SK-N-SH (cell line): Measurements from ENCODE around the gene KRT72. TPM values are rescaled to one million over a fixed set of nuclear protein-coding genes. Genes with fewer than 3 reads are reported as not detected.
"Not testable (repeated sequence)": the region's sequence is repeated elsewhere in the genome, so short reads cannot be mapped to it uniquely, and the experiment has no call there.

Experiments
- CTCF ChIA-PET: fragments of 300-600, 350-600 bp; formaldehyde crosslinking; extraction: SDS; loops from one replicate; lab custom pipeline; 2021; lab: Yijun Ruan, JAX
- POLR2A ChIA-PET: fragments of 350-600 bp; sonication (Branson Sonifier 250); formaldehyde crosslinking; extraction: SDS; loops from one replicate; lab custom pipeline; 2020; ENCODE audit warnings: antibody characterized with exemption, inconsistent platforms; lab: Yijun Ruan, JAX
- DNase-seq: peaks from one replicate; pipeline ENCODE4 v3.0.0; 2012
- H2AFZ ChIP-seq: fragments of 200-600 bp; sonication (generic); 2 replicates; pipeline ENCODE4 v1.8.1; 2016; ENCODE audit warnings: antibody characterized with exemption, mild to moderate bottlenecking, low read depth
- H3F3A ChIP-seq: fragments of 200-600 bp; sonication (generic); replicated peaks from 2 replicates; pipeline ENCODE3; 2016; ENCODE audit warnings: antibody characterized with exemption, mild to moderate bottlenecking; ENCODE audit not compliant: insufficient read depth
- H3K27ac ChIP-seq, 2 experiments: fragments of 200-500 bp in 1 of 2; fragments of 200-600 bp in 1 of 2; sonication (Bioruptor generic) in 1 of 2; sonication (generic), shearing (Covaris generic) in 1 of 2; 2 replicates each; pipeline versions ENCODE4 v1.5.1 to v1.6.1; 2014 to 2016; ENCODE audit warnings: low read depth in 2 of 2, inconsistent platforms in 1 of 2, low read length in 1 of 2, mild to moderate bottlenecking in 1 of 2, mixed read lengths in 1 of 2
- H3K27me3 ChIP-seq: fragments of 200-600 bp; sonication (generic), shearing (Covaris generic); 2 replicates; pipeline ENCODE4 v1.6.1; 2016; ENCODE audit warnings: mixed run types; ENCODE audit not compliant: insufficient read depth
- H3K36me3 ChIP-seq, 2 experiments: fragments of 200-500 bp in 1 of 2; fragments of 200-600 bp in 1 of 2; sonication (Bioruptor generic) in 1 of 2; sonication (generic) in 1 of 2; replicated peaks in 1 of 2; 2 replicates each; pipeline versions ENCODE3 to v1.5.1; 2014 to 2016; ENCODE audit warnings: low read length in 1 of 2, mild to moderate bottlenecking in 1 of 2; ENCODE audit not compliant: insufficient read depth in 2 of 2, control insufficient read depth in 1 of 2
- H3K4me1 ChIP-seq, 2 experiments: fragments of 200-500 bp in 1 of 2; fragments of 200-600 bp in 1 of 2; sonication (Bioruptor generic) in 1 of 2; sonication (generic), shearing (Covaris generic) in 1 of 2; 2 replicates each; pipeline versions ENCODE4 v1.5.1 to v1.6.1; 2014 to 2016; ENCODE audit warnings: low read depth in 1 of 2, low read length in 1 of 2, mixed run types in 1 of 2; ENCODE audit not compliant: insufficient read depth in 2 of 2, control insufficient read depth in 1 of 2
- H3K4me2 ChIP-seq: fragments of 200-600 bp; sonication (generic), shearing (Covaris generic); 2 replicates; pipeline ENCODE4 v1.6.1; 2017; ENCODE audit warnings: mixed run types
- H3K4me3 ChIP-seq, 2 experiments: fragments of 200-500 bp in 1 of 2; fragments of 200-600 bp in 1 of 2; sonication (Bioruptor generic) in 1 of 2; sonication (generic), shearing (Covaris generic) in 1 of 2; 2 replicates each; pipeline versions ENCODE4 v1.5.1 to v1.8.1; 2014 to 2016; ENCODE audit warnings: low read depth in 2 of 2, inconsistent platforms in 1 of 2, low read length in 1 of 2, mild to moderate bottlenecking in 1 of 2, mixed read lengths in 1 of 2, moderate library complexity in 1 of 2
- H3K79me2 ChIP-seq: fragments of 200-600 bp; sonication (generic); 2 replicates; pipeline ENCODE4 v1.8.1; 2017; ENCODE audit warnings: mild to moderate bottlenecking; ENCODE audit not compliant: insufficient read depth
- H3K9ac ChIP-seq: fragments of 200-600 bp; sonication (generic); 2 replicates; pipeline ENCODE4 v1.6.1; 2017; ENCODE audit warnings: mixed run types
- H3K9me2 ChIP-seq: fragments of 200-600 bp; sonication (generic); 2 replicates; pipeline ENCODE4 v1.6.1; 2017; ENCODE audit warnings: mixed run types
- H3K9me3 ChIP-seq: fragments of 200-600 bp; sonication (generic); 2 replicates; pipeline ENCODE4 v1.6.1; 2017; ENCODE audit warnings: mixed run types, mild to moderate bottlenecking, moderate library complexity
- H4K20me1 ChIP-seq: fragments of 200-600 bp; sonication (generic); 2 replicates; pipeline ENCODE4 v1.6.1; 2017; ENCODE audit warnings: mild to moderate bottlenecking, mixed run types; ENCODE audit not compliant: insufficient read depth
- CHD2 ChIP-seq: fragments of 150-350 bp; IDR thresholded peaks from 2 replicates; pipeline ENCODE4 v1.6.1; 2018; ENCODE audit warnings: low read length; ENCODE audit not compliant: partially characterized antibody
- ELF1 ChIP-seq: IDR thresholded peaks from 2 replicates; pipeline ENCODE4 v1.4.0; 2012
- EZH2phosphoT487 ChIP-seq: fragments of 200-600 bp; sonication (generic); IDR thresholded peaks from 2 replicates; pipeline ENCODE4 v1.6.1; 2017; ENCODE audit warnings: low read depth, mixed run types, mild to moderate bottlenecking, antibody characterized with exemption, moderate library complexity, borderline replicate concordance
- FOSL2 ChIP-seq: IDR thresholded peaks from 2 replicates; pipeline ENCODE4 v1.4.0; 2012; ENCODE audit warnings: low read depth, mild to moderate bottlenecking, moderate library complexity, borderline replicate concordance
- FOXJ3 ChIP-seq: sonication (generic); formaldehyde crosslinking; IDR thresholded peaks from 2 replicates; pipeline ENCODE4 v1.5.1; 2020; ENCODE audit warnings: mild to moderate bottlenecking, missing genetic modification reagents
- FOXM1 ChIP-seq: IDR thresholded peaks from 2 replicates; pipeline ENCODE4 v1.4.0; 2012; ENCODE audit warnings: low read depth, mild to moderate bottlenecking
- GABPA ChIP-seq: IDR thresholded peaks from 2 replicates; pipeline ENCODE4 v1.4.0; 2012; ENCODE audit warnings: low read depth, mild to moderate bottlenecking
- NFIC ChIP-seq: IDR thresholded peaks from 2 replicates; pipeline ENCODE4 v1.4.0; 2012; ENCODE audit warnings: borderline replicate concordance
- NRF1 ChIP-seq: IDR thresholded peaks from 2 replicates; pipeline ENCODE4 v1.6.1; 2012; ENCODE audit warnings: low read depth, mild to moderate bottlenecking, low read length
- POLR2AphosphoS5 ChIP-seq: IDR thresholded peaks from 2 replicates; pipeline ENCODE4 v1.6.1; 2012; ENCODE audit warnings: low read depth, low read length
- RAD21 ChIP-seq: IDR thresholded peaks from 2 replicates; pipeline ENCODE4 v1.6.1; 2012; ENCODE audit warnings: mild to moderate bottlenecking, low read length
- RCOR1 ChIP-seq: fragments of 150-350 bp; IDR thresholded peaks from 2 replicates; pipeline ENCODE4 v1.6.1; 2017; ENCODE audit warnings: antibody characterized with exemption, low read length
- RXRA ChIP-seq: IDR thresholded peaks from 2 replicates; pipeline ENCODE4 v1.4.0; 2012; ENCODE audit warnings: low read depth, mild to moderate bottlenecking, borderline replicate concordance
- SIN3A ChIP-seq: IDR thresholded peaks from 2 replicates; pipeline ENCODE4 v1.6.1; 2012; ENCODE audit warnings: low read depth, mild to moderate bottlenecking, low read length, moderate library complexity, borderline replicate concordance
- SMC3 ChIP-seq: IDR thresholded peaks from 2 replicates; pipeline ENCODE4 v1.6.1; 2012; ENCODE audit warnings: low read depth, low read length, improper control_type of control experiment
- TCF12 ChIP-seq: IDR thresholded peaks from 2 replicates; pipeline ENCODE4 v1.4.0; 2012
- ZBTB33 ChIP-seq: IDR thresholded peaks from 2 replicates; pipeline ENCODE4 v1.4.0; 2012; ENCODE audit warnings: low read depth, borderline replicate concordance
- WGBS: methylation state at CpG from one replicate; pipeline ENCODE4 v1.1.6; 2017; ENCODE audit warnings: low lambda C conversion rate; 5-methylcytosine and 5-hydroxymethylcytosine counted together
- polyA plus RNA-seq, 3 experiments: library from polyadenylated mRNA; depleted of rRNA; stranded (reverse); fragments of >200 nt; gene quantifications; 2 replicates each; pipeline ENCODE4 v1.2.3, GENCODE V29; 2012
- TF ChIP-seq, protein P1 (sequence below): fragments of 150-350 bp; IDR thresholded peaks from 2 replicates; pipeline ENCODE4 v1.6.1; 2017; ENCODE audit warnings: antibody characterized with exemption, low read length, low read depth, borderline replicate concordance
- TF ChIP-seq, protein P2 (sequence below): fragments of 150-350 bp; IDR thresholded peaks from 2 replicates; pipeline ENCODE4 v1.6.1; 2016; ENCODE audit warnings: mild to moderate bottlenecking, low read depth, low read length
- TF ChIP-seq, protein P3 (sequence below): IDR thresholded peaks from 2 replicates; pipeline ENCODE4 v1.6.1; 2012; ENCODE audit warnings: mild to moderate bottlenecking, low read depth, low read length, moderate library complexity

The KRT72 gene
- polyA plus RNA-seq, 1 of the 3 experiments (the other 2 are of a cell fraction), result not detected

- H3K4me3 ChIP-seq, result no peak overlapping the region
- no peaks in the 10 kb centered on the region for H4K20me1 ChIP-seq
- no peak overlapping the region for H3K27ac ChIP-seq
- H3K9me2 ChIP-seq, result no peaks in the 10 kb centered on the region
- H3F3A ChIP-seq, result no peaks in the 10 kb centered on the region
- H3K9me3 ChIP-seq, result no peaks in the 10 kb centered on the region
- H3K79me2 ChIP-seq, result no peaks in the 10 kb centered on the region
- H3K36me3 ChIP-seq, result no peaks in the 10 kb centered on the region
- no peak for DNase-seq
- TF ChIP-seq ELF1, result no peak
- TF ChIP-seq RCOR1, result no peak
- TF ChIP-seq SIN3A, result no peak
- no peak for TF ChIP-seq EZH2phosphoT487
- no peak for TF ChIP-seq FOSL2
- TF ChIP-seq, protein P1, sequence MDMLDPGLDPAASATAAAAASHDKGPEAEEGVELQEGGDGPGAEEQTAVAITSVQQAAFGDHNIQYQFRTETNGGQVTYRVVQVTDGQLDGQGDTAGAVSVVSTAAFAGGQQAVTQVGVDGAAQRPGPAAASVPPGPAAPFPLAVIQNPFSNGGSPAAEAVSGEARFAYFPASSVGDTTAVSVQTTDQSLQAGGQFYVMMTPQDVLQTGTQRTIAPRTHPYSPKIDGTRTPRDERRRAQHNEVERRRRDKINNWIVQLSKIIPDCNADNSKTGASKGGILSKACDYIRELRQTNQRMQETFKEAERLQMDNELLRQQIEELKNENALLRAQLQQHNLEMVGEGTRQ, result no peak
- TF ChIP-seq, protein P2, sequence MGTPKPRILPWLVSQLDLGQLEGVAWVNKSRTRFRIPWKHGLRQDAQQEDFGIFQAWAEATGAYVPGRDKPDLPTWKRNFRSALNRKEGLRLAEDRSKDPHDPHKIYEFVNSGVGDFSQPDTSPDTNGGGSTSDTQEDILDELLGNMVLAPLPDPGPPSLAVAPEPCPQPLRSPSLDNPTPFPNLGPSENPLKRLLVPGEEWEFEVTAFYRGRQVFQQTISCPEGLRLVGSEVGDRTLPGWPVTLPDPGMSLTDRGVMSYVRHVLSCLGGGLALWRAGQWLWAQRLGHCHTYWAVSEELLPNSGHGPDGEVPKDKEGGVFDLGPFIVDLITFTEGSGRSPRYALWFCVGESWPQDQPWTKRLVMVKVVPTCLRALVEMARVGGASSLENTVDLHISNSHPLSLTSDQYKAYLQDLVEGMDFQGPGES, result no peak
- no peak for TF ChIP-seq TCF12
- no peak for TF ChIP-seq POLR2AphosphoS5
- TF ChIP-seq CHD2, result no peak
- no peak for TF ChIP-seq ZBTB33
- no peak for TF ChIP-seq FOXJ3 (CRISPR knock-in tag)
- TF ChIP-seq RAD21, result no peak
- no peak for TF ChIP-seq FOXM1
- TF ChIP-seq GABPA, result no peak
- no peak for TF ChIP-seq NFIC
- TF ChIP-seq SMC3, result no peak
- TF ChIP-seq, protein P3, sequence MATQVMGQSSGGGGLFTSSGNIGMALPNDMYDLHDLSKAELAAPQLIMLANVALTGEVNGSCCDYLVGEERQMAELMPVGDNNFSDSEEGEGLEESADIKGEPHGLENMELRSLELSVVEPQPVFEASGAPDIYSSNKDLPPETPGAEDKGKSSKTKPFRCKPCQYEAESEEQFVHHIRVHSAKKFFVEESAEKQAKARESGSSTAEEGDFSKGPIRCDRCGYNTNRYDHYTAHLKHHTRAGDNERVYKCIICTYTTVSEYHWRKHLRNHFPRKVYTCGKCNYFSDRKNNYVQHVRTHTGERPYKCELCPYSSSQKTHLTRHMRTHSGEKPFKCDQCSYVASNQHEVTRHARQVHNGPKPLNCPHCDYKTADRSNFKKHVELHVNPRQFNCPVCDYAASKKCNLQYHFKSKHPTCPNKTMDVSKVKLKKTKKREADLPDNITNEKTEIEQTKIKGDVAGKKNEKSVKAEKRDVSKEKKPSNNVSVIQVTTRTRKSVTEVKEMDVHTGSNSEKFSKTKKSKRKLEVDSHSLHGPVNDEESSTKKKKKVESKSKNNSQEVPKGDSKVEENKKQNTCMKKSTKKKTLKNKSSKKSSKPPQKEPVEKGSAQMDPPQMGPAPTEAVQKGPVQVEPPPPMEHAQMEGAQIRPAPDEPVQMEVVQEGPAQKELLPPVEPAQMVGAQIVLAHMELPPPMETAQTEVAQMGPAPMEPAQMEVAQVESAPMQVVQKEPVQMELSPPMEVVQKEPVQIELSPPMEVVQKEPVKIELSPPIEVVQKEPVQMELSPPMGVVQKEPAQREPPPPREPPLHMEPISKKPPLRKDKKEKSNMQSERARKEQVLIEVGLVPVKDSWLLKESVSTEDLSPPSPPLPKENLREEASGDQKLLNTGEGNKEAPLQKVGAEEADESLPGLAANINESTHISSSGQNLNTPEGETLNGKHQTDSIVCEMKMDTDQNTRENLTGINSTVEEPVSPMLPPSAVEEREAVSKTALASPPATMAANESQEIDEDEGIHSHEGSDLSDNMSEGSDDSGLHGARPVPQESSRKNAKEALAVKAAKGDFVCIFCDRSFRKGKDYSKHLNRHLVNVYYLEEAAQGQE, result no peak
- no peak for TF ChIP-seq NRF1
- no peak for TF ChIP-seq RXRA
- H3K4me2 ChIP-seq, result no peak overlapping the region
- H3K9ac ChIP-seq, result no peak overlapping the region
- POLR2A ChIA-PET, result no interaction called here
- peaks cover 52% of the 10 kb centered on the region for H3K27me3 ChIP-seq
- H2AFZ ChIP-seq, result no peak overlapping the region
- 15% methylated on average over 4 of the region's 5 CpGs for WGBS
- H3K4me1 ChIP-seq, result no peaks in the 10 kb centered on the region
- CTCF ChIA-PET, result interaction anchor here (0.6 kb wide), 1 partner anchor 15 kb away, joined by 4 read pairs; no protein-coding TSS in a partner anchor
Observed at GRCh38 chr12:52598966-52599365, 2.3 kb downstream of the KRT72 start.

- H3K4me3 ChIP-seq, H3K4me2 ChIP-seq, H3K9me2 ChIP-seq, H3F3A ChIP-seq, H3K36me3 ChIP-seq, H3K27ac ChIP-seq, H3K4me1 ChIP-seq, H2AFZ ChIP-seq, H3K79me2 ChIP-seq, CTCF ChIA-PET, H3K9ac ChIP-seq, DNase-seq, H4K20me1 ChIP-seq, H3K9me3 ChIP-seq, POLR2A ChIA-PET: not testable (repeated sequence)
- WGBS, result 53% methylated on average over 4 of the region's 4 CpGs
- H3K27me3 ChIP-seq, result peaks cover 44% of the 10 kb centered on the region
Observed at GRCh38 chr12:52594237-52594636, 7.0 kb downstream of the KRT72 start.
